Neuronal stem cell (in vitro differentiated cells): ENCODE measurements around the gene CCDC138.

Experiments used
- DNase-seq: peaks from one replicate; pipeline ENCODE4 v3.0.0-alpha.2; 2013; ENCODE audit warnings: low spot score
- H2AFZ ChIP-seq: one replicate; pipeline ENCODE4 v1.6.1; 2013; ENCODE audit warnings: mild to moderate bottlenecking, low read length, inconsistent platforms
- H2AK5ac ChIP-seq: 2 replicates; pipeline ENCODE4 v1.6.1; 2013; ENCODE audit warnings: low read depth, mild to moderate bottlenecking, inconsistent platforms, low read length, moderate library complexity, mixed read lengths
- H2BK120ac ChIP-seq: 2 replicates; pipeline ENCODE4 v1.6.1; 2013; ENCODE audit warnings: low read depth, mild to moderate bottlenecking, inconsistent platforms, low read length, moderate library complexity, mixed read lengths
- H2BK12ac ChIP-seq: one replicate; pipeline ENCODE4 v1.6.1; 2013; ENCODE audit warnings: low read length, inconsistent platforms
- H2BK15ac ChIP-seq: 2 replicates; pipeline ENCODE4 v1.6.1; 2013; ENCODE audit warnings: mild to moderate bottlenecking, low read length, inconsistent platforms, mixed read lengths
- H2BK5ac ChIP-seq: one replicate; pipeline ENCODE4 v1.6.1; 2013; ENCODE audit warnings: inconsistent platforms, mild to moderate bottlenecking, low read length, moderate library complexity
- H3K14ac ChIP-seq: one replicate; pipeline ENCODE4 v1.6.1; 2013; ENCODE audit warnings: low read length, inconsistent platforms
- H3K18ac ChIP-seq: 2 replicates; pipeline ENCODE4 v1.6.1; 2013; ENCODE audit warnings: low read length, inconsistent platforms
- H3K23ac ChIP-seq: 2 replicates; pipeline ENCODE4 v1.6.1; 2013; ENCODE audit warnings: low read depth, mild to moderate bottlenecking, mixed read lengths, low read length, inconsistent platforms; ENCODE audit not compliant: poor library complexity
- H3K27ac ChIP-seq: replicated peaks from 3 replicates; pipeline ENCODE4 v1.5.1; 2013; ENCODE audit warnings: low read length, inconsistent platforms
- H3K27me3 ChIP-seq, 3 experiments: 2 replicates each; pipeline ENCODE4 v1.6.1; 2013; ENCODE audit warnings: low read length in 3 of 3, mild to moderate bottlenecking in 2 of 3, inconsistent platforms in 1 of 3, low read depth in 1 of 3, mixed read lengths in 1 of 3, moderate library complexity in 1 of 3; ENCODE audit not compliant: control insufficient read depth in 3 of 3, insufficient read depth in 3 of 3
- H3K36me3 ChIP-seq, 2 donors: replicated peaks in 1 of 2; 2 replicates each; pipeline ENCODE4 v1.6.1; 2013; ENCODE audit warnings: low read length in 2 of 2; ENCODE audit not compliant: control insufficient read depth in 2 of 2, insufficient read depth in 2 of 2
- H3K4ac ChIP-seq: 2 replicates; pipeline ENCODE4 v1.6.1; 2013; ENCODE audit warnings: inconsistent platforms, mild to moderate bottlenecking, low read length, moderate library complexity
- H3K4me1 ChIP-seq, 2 donors: 1 replicate in 1 of 2; 2 replicates in 1 of 2; pipeline ENCODE4 v1.6.1; 2013; ENCODE audit warnings: low read length in 2 of 2, low read depth in 1 of 2; ENCODE audit not compliant: control insufficient read depth in 2 of 2, insufficient read depth in 1 of 2
- H3K4me2 ChIP-seq: one replicate; pipeline ENCODE4 v1.6.1; 2013; ENCODE audit warnings: mild to moderate bottlenecking, low read length, inconsistent platforms; ENCODE audit not compliant: insufficient read depth, poor library complexity, severe bottlenecking
- H3K4me3 ChIP-seq, 2 donors: 2 replicates each; pipeline ENCODE4 v1.5.1; 2013; ENCODE audit warnings: low read length in 2 of 2, mild to moderate bottlenecking in 2 of 2, inconsistent platforms in 1 of 2, moderate library complexity in 1 of 2
- H3K79me1 ChIP-seq: one replicate; pipeline ENCODE4 v1.6.1; 2013; ENCODE audit warnings: low read depth, mild to moderate bottlenecking, inconsistent platforms, low read length, moderate library complexity
- H3K9ac ChIP-seq: one replicate; pipeline ENCODE4 v1.6.1; 2013; ENCODE audit warnings: mild to moderate bottlenecking, low read depth, low read length, inconsistent platforms; ENCODE audit not compliant: poor library complexity
- H3K9me3 ChIP-seq, 2 donors: replicated peaks in 1 of 2; 2 replicates each; pipeline versions ENCODE3 to v1.6.1; 2013; ENCODE audit warnings: low read length in 2 of 2, mild to moderate bottlenecking in 2 of 2, inconsistent platforms in 1 of 2, low read depth in 1 of 2, mixed read lengths in 1 of 2, moderate library complexity in 1 of 2; ENCODE audit not compliant: control insufficient read depth in 2 of 2, insufficient read depth in 1 of 2
- H4K8ac ChIP-seq: one replicate; pipeline ENCODE4 v1.6.1; 2013; ENCODE audit warnings: low read depth, mild to moderate bottlenecking, inconsistent platforms, low read length, moderate library complexity
- H4K91ac ChIP-seq: one replicate; pipeline ENCODE4 v1.6.1; 2013; ENCODE audit warnings: low read length, low read depth, mild to moderate bottlenecking, inconsistent platforms; ENCODE audit not compliant: poor library complexity
- WGBS, 2 donors: extraction: QIAGEN DNeasy Blood & Tissue Kit; methylation state at CpG; one replicate each; pipeline ENCODE4 v1.1.7; 2013; ENCODE audit warnings: missing lambda C conversion rate in 2 of 2, mixed read lengths in 1 of 2; ENCODE audit not compliant: insufficient read length in 2 of 2, insufficient replicate concordance in 1 of 2; ENCODE audit errors: extremely low coverage in 2 of 2; 5-methylcytosine and 5-hydroxymethylcytosine counted together

Gene CCDC138

GRCh38 chr2:108922141-108922915, 135.8 kb downstream of the CCDC138 start:
- Histone ChIP-seq H3K9me3 (no peaks in the 10 kb centered on the region), H2AK5ac (no peak overlapping the region), H2BK120ac (no peak overlapping the region), H3K36me3 (no peaks in the 10 kb centered on the region), H3K27me3 (peaks cover 0 to 60% (median 0%) of the 10 kb centered on the region in 3 experiments), H3K4me3 (no peak overlapping the region), H4K8ac (no peak overlapping the region), H3K23ac (no peak overlapping the region), H3K27ac (no peak overlapping the region), H2BK12ac (no peak overlapping the region), H2BK15ac (peak overlapping the region; percentile 23), H2BK5ac (no peak overlapping the region), H3K79me1 (no peaks in the 10 kb centered on the region), H3K4me2 (no peak overlapping the region), H3K4me1 (peaks cover 0 to 21% of the 10 kb centered on the region in 2 donors), H3K18ac (no peak overlapping the region), H3K4ac (no peak overlapping the region), H4K91ac (no peak overlapping the region), H2AFZ (no peak overlapping the region), H3K14ac (no peak overlapping the region), H3K9ac (no peak overlapping the region)
- no peak for DNase-seq
- WGBS, 2 donors = no CpG with 5 or more reads among the region's 11 CpGs

GRCh38 chr2:108923019-108923700, 136.6 kb downstream of the CCDC138 start:
- Histone ChIP-seq H2AFZ (no peak overlapping the region), H3K4ac (no peak overlapping the region), H3K4me3 (no peak overlapping the region), H2BK5ac (no peak overlapping the region), H4K8ac (no peak overlapping the region), H3K27ac (no peak overlapping the region), H3K18ac (no peak overlapping the region), H2BK15ac (no peak overlapping the region), H2BK120ac (no peak overlapping the region), H3K27me3 (peaks cover 0 to 58% (median 0%) of the 10 kb centered on the region in 3 experiments), H3K79me1 (no peaks in the 10 kb centered on the region), H2AK5ac (no peak overlapping the region), H2BK12ac (no peak overlapping the region), H3K9ac (no peak overlapping the region), H3K36me3 (no peaks in the 10 kb centered on the region), H3K9me3 (no peaks in the 10 kb centered on the region), H4K91ac (no peak overlapping the region), H3K4me2 (no peak overlapping the region), H3K4me1 (peaks cover 0 to 16% of the 10 kb centered on the region in 2 donors), H3K23ac (no peak overlapping the region), H3K14ac (no peak overlapping the region)
- no CpG with 5 or more reads among the region's 12 CpGs for WGBS, 2 donors
- no peak for DNase-seq

GRCh38 chr2:108923736-108924579, 137.4 kb downstream of the CCDC138 start:
- WGBS, 2 donors = no CpG with 5 or more reads among the region's 13 CpGs
- H3K79me1 ChIP-seq = no peaks in the 10 kb centered on the region
- no peak overlapping the region for H2BK120ac ChIP-seq
- DNase-seq = no peak
- H3K27me3 ChIP-seq = peaks cover 0 to 55% (median 0%) of the 10 kb centered on the region in 3 experiments
- H3K4ac ChIP-seq = no peak overlapping the region
- H2BK5ac ChIP-seq = no peak overlapping the region
- no peak overlapping the region for H2BK15ac ChIP-seq
- peaks cover 0 to 1% of the 10 kb centered on the region in 2 donors for H3K9me3 ChIP-seq
- H3K14ac ChIP-seq = no peak overlapping the region
- H3K9ac ChIP-seq = no peak overlapping the region
- no peak overlapping the region for H4K91ac ChIP-seq
- H4K8ac ChIP-seq = no peak overlapping the region
- H3K27ac ChIP-seq = no peak overlapping the region
- H3K23ac ChIP-seq = no peak overlapping the region
- H2BK12ac ChIP-seq = no peak overlapping the region
- H2AK5ac ChIP-seq = no peak overlapping the region
- peak overlapping the region; percentile 18 for H3K18ac ChIP-seq
- H3K4me2 ChIP-seq = no peak overlapping the region
- H3K36me3 ChIP-seq = no peaks in the 10 kb centered on the region
- peak overlapping the region; percentile 17 for H2AFZ ChIP-seq
- H3K4me3 ChIP-seq = no peak overlapping the region
- peaks cover 0 to 9% of the 10 kb centered on the region in 2 donors for H3K4me1 ChIP-seq
